Measurements from ENCODE around the gene TJP2.
"Not testable (repeated sequence)": the region's sequence is repeated elsewhere in the genome, so short reads cannot be mapped to it uniquely, and the experiment has no call there.

The TJP2 gene

DNA sequence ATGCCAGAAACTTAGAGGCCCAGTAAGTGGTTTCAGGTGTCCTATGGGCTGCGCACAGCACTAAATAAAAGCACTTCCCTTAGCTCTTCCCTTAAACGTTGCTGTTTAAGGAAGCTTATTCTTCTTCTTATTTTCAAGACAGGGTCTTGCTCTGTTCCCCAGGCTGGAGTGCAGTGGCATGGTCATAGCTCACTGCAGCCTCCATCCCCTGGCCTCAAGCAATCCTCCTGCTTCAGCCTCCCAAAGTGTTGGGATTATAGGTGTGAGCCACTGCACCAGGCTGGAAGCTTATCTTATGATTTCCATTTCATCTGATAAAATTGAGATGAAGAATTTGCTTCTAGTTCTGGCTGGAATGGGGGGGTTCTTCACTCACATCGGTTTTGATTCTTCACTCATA lies 15.6 kb upstream of the TJP2 start:
- no peak for DNase-seq (ENCODE audit: low read depth)
- TF ChIP-seq, protein P1, sequence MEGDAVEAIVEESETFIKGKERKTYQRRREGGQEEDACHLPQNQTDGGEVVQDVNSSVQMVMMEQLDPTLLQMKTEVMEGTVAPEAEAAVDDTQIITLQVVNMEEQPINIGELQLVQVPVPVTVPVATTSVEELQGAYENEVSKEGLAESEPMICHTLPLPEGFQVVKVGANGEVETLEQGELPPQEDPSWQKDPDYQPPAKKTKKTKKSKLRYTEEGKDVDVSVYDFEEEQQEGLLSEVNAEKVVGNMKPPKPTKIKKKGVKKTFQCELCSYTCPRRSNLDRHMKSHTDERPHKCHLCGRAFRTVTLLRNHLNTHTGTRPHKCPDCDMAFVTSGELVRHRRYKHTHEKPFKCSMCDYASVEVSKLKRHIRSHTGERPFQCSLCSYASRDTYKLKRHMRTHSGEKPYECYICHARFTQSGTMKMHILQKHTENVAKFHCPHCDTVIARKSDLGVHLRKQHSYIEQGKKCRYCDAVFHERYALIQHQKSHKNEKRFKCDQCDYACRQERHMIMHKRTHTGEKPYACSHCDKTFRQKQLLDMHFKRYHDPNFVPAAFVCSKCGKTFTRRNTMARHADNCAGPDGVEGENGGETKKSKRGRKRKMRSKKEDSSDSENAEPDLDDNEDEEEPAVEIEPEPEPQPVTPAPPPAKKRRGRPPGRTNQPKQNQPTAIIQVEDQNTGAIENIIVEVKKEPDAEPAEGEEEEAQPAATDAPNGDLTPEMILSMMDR (IDR thresholded peaks at IDR 0.05; ENCODE audit: insufficient read depth, low read depth, low read length, missing control alignments): no peak
- no peak overlapping the region for H3K4me3 ChIP-seq (ENCODE audit: low read depth, low read length)

DNA sequence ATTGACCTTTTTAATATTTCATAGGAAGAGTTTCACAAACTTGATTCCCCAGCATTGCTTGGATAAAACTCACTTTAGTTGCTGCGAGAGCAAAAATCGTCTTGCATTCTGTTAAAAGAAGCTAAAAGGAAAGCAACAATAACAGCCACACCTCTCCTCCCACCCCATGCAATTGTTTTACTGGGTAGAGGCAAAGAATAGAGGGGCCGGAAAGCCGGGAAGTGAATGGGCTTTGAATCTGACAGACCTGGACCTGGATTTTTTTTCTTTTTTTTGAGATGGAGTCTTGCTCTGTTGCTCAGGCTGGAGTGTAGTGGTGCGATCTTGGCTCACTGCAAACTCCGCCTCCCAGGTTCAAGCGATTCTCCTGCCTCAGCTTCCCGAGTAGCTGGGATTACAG lies 9.5 kb upstream of the TJP2 start:
- DNase-seq (ENCODE audit: low read depth); H3K4me3 ChIP-seq (ENCODE audit: low read depth, low read length): not testable (repeated sequence)

DNA sequence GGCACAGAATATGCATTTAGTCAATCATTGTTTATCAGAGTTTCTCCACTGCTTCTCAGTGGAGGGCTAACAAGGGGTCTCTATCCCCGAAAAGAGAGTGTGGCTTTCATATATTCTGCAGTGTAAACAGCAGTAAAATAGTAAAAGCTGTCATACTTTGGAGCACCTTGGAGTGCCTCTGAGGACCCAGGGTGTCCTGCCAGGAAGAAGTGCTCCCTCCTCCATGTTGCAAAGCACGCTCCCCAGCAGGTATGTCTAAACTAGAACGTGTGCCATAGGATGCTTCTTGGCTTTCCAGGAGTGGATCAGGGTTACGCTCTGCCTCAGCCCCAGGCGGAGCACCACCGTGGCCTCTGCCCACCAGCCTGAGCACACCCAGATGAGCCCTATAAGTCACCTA lies 8.5 kb upstream of the TJP2 start:
- DNase-seq (ENCODE audit: low read depth): no peak
- H3K4me3 ChIP-seq (ENCODE audit: low read depth, low read length): no peak overlapping the region

DNA sequence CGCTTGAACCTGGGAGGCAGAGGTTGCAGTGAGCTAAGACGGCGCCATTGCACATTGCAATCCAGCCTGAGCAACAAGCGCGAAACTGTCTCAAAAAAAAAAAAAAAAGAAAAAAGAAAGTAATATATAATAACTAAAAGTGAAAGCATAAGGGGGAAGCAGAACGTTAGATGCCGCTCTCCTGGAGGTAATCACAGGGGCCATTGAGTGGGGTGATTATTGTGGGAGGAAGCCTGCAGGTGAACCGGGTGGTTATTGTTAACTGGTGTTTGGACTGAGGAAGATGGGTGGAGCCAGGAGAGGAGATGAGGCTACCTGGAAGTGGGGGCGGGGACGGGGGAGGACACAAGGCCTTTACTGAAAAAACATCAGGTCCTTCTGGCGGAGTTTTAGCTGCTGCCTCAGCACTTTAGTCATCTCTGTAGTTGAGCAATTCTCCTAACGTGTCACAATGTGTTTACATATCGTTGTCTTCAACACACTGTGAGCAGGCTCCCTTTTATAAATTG lies 5.3 kb upstream of the TJP2 start:
- peak overlapping the region; percentile 15 for H3K4me3 ChIP-seq (ENCODE audit: low read depth, low read length)
- TF ChIP-seq, protein P1 (IDR thresholded peaks at IDR 0.05; ENCODE audit: insufficient read depth, low read depth, low read length, missing control alignments): no peak
- peak; percentile 78 for DNase-seq (ENCODE audit: low read depth)

More for the DNA sequence above, 8.5 kb upstream of the TJP2 start:
- TF ChIP-seq, protein P1 (IDR thresholded peaks at IDR 0.05; ENCODE audit: insufficient read depth, low read depth, low read length, missing control alignments): no peak

DNA sequence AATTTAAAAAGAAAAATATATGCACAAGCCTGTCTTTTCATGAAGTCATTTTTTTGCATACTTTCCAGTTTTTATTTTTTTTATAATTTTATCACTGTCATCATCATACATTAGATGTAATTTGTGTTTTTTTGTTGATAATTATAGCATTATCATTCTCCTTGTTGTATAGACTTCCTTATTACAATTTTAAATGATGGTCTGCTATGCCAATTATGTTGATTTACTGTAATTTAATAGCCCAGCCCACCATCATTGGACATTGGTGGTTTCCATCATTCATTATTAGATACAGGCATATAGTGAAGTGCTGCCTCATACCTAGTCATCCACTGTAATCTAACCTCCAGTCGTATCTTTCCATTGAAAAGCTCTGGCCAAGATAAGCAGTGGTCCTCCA lies 3.8 kb upstream of the TJP2 start:
- TF ChIP-seq, protein P1 (IDR thresholded peaks at IDR 0.05; ENCODE audit: insufficient read depth, low read depth, low read length, missing control alignments): no peak
- DNase-seq (ENCODE audit: low read depth): no peak
- H3K4me3 ChIP-seq (ENCODE audit: low read depth, low read length): no peak overlapping the region

DNA sequence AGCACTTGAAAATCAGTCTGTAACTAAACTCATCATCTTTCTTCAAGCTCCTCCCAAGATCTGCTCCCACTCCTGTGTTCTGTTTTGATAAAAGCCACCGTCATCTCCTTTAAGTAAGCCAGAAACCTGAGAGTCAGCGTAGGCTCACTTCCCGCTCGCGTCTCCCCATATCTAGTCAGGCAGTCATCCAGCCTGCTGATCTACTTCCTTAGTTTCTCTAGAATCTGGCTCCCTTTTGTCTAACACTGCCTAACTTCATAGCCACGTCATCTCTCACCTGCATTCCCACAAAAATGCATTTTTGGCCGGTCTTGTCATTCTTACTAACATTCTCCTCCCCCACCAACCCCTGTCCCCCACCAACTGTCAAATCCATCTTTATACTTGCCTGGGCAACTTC lies 3.0 kb upstream of the TJP2 start:
- DNase-seq (ENCODE audit: low read depth): no peak
- H3K4me3 ChIP-seq (ENCODE audit: low read depth, low read length): no peak overlapping the region
- TF ChIP-seq, protein P1 (IDR thresholded peaks at IDR 0.05; ENCODE audit: insufficient read depth, low read depth, low read length, missing control alignments): no peak

DNA sequence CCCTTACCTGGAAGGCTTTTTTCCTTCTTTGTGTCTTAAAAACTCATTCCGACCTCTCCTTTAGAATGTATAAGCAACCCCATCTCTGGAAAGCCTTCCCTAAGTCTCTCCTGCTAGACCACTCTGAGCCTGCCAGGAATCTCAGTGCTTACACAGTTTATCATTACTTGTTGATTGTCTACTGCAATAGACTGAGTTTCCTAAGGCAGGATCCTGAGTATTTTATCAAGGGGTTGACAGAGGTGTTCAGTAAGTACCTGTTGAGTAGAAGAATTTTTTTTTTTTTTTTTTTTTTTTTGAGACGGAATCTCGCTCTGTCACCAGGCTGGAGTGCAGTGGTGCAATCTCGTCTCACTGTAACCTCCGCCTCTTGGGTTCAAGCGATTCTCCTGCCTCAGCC lies 2.6 kb upstream of the TJP2 start:
- no peak for DNase-seq (ENCODE audit: low read depth)
- no peak overlapping the region for H3K4me3 ChIP-seq (ENCODE audit: low read depth, low read length)
- TF ChIP-seq, protein P1 (IDR thresholded peaks at IDR 0.05; ENCODE audit: insufficient read depth, low read depth, low read length, missing control alignments): no peak
